ENCODE data around the gene OR2T6.
"Not testable (repeated sequence)": the region's sequence is repeated elsewhere in the genome, so short reads cannot be mapped to it uniquely, and the experiment has no call there.

The OR2T6 gene

GRCh38 chr1:248432201-248432600, 56.7 kb downstream of the OR2T6 start:
- H3K9me3 ChIP-seq (ENCODE audit: control extremely low read depth in 1 of 5, control insufficient read depth in 4 of 5, insufficient read depth in 2 of 5, low read depth in 1 of 5, low read length in 4 of 5); POLR2A ChIA-PET; H3K36me3 ChIP-seq (ENCODE audit: control insufficient read depth in 4 of 4, insufficient read depth in 4 of 4, low read length in 3 of 4); H3K4me3 ChIP-seq (ENCODE audit: control insufficient read depth in 1 of 7, extremely low read depth in 1 of 7, insufficient read depth in 4 of 7, low read depth in 2 of 7, low read length in 6 of 7); H3K27me3 ChIP-seq (replicated peaks in 2 of 5; ENCODE audit: control insufficient read depth in 4 of 5, insufficient read depth in 5 of 5, low read length in 4 of 5); H3K27ac ChIP-seq (ENCODE audit: insufficient read depth in 1 of 2, low read depth in 1 of 2, low read length in 2 of 2, poor library complexity in 1 of 2, severe bottlenecking in 2 of 2); CTCF ChIA-PET; H3K4me1 ChIP-seq (ENCODE audit: control extremely low read depth in 1 of 4, control insufficient read depth in 4 of 4, insufficient read depth in 4 of 4, low read length in 3 of 4); DNase-seq: not testable (repeated sequence)
- WGBS (ENCODE audit: insufficient coverage), result 100% methylated on average over 1 of the region's 4 CpGs

DNA sequence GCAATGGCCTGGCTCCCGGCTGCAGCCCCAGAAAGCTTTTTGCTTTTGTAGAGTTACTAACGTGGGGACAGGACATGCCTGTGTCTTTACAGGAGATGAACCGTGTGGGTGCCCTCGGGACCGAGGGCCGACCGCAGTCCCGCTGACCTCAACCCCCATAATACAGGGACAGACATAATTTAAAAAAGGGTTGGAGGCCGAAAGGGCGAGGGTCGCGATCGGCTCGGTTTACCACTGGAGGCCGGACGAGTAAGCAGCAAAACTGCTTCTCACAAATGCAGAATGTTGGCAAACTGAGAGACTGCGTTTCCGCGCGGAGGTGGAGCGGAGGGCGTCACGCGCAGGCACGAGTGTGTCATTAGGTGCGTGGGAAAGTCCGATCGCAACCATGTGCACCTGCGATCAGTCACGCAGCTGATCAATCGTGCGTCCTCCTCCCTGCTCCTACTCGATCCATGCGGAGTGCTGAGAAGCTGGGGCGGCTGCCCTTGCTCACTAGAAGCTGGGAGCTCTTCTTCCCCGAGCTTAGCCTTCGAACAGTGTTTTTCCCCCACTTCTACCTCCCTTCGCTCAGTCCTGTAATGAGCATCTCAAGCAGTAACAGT, 58.4 kb downstream of the OR2T6 start:
- POLR2A ChIA-PET; H3K4me1 ChIP-seq (ENCODE audit: control extremely low read depth in 1 of 4, control insufficient read depth in 4 of 4, insufficient read depth in 4 of 4, low read length in 3 of 4); H3K4me3 ChIP-seq (ENCODE audit: control insufficient read depth in 1 of 7, extremely low read depth in 1 of 7, insufficient read depth in 4 of 7, low read depth in 2 of 7, low read length in 6 of 7); H3K9me3 ChIP-seq (ENCODE audit: control extremely low read depth in 1 of 5, control insufficient read depth in 4 of 5, insufficient read depth in 2 of 5, low read depth in 1 of 5, low read length in 4 of 5); H3K27ac ChIP-seq (ENCODE audit: insufficient read depth in 1 of 2, low read depth in 1 of 2, low read length in 2 of 2, poor library complexity in 1 of 2, severe bottlenecking in 2 of 2); CTCF ChIA-PET; H3K36me3 ChIP-seq (ENCODE audit: control insufficient read depth in 4 of 4, insufficient read depth in 4 of 4, low read length in 3 of 4); H3K27me3 ChIP-seq (replicated peaks in 2 of 5; ENCODE audit: control insufficient read depth in 4 of 5, insufficient read depth in 5 of 5, low read length in 4 of 5); DNase-seq: not testable (repeated sequence)
- 100% methylated on average over 6 of the region's 38 CpGs for WGBS (ENCODE audit: insufficient coverage)

- WGBS (ENCODE audit: insufficient coverage), result no CpG with 5 or more reads among the region's 6 CpGs
- H3K4me1 ChIP-seq (ENCODE audit: control extremely low read depth in 1 of 4, control insufficient read depth in 4 of 4, insufficient read depth in 4 of 4, low read length in 3 of 4); H3K27me3 ChIP-seq (replicated peaks in 2 of 5; ENCODE audit: control insufficient read depth in 4 of 5, insufficient read depth in 5 of 5, low read length in 4 of 5); H3K4me3 ChIP-seq (ENCODE audit: control insufficient read depth in 1 of 7, extremely low read depth in 1 of 7, insufficient read depth in 4 of 7, low read depth in 2 of 7, low read length in 6 of 7); H3K36me3 ChIP-seq (ENCODE audit: control insufficient read depth in 4 of 4, insufficient read depth in 4 of 4, low read length in 3 of 4); H3K9me3 ChIP-seq (ENCODE audit: control extremely low read depth in 1 of 5, control insufficient read depth in 4 of 5, insufficient read depth in 2 of 5, low read depth in 1 of 5, low read length in 4 of 5); CTCF ChIA-PET; DNase-seq; H3K27ac ChIP-seq (ENCODE audit: insufficient read depth in 1 of 2, low read depth in 1 of 2, low read length in 2 of 2, poor library complexity in 1 of 2, severe bottlenecking in 2 of 2); POLR2A ChIA-PET: not testable (repeated sequence)
Observed at GRCh38 chr1:248434913-248435312, 59.4 kb downstream of the OR2T6 start.

- H3K36me3 ChIP-seq (ENCODE audit: control insufficient read depth in 4 of 4, insufficient read depth in 4 of 4, low read length in 3 of 4); CTCF ChIA-PET; H3K27me3 ChIP-seq (replicated peaks in 2 of 5; ENCODE audit: control insufficient read depth in 4 of 5, insufficient read depth in 5 of 5, low read length in 4 of 5); H3K9me3 ChIP-seq (ENCODE audit: control extremely low read depth in 1 of 5, control insufficient read depth in 4 of 5, insufficient read depth in 2 of 5, low read depth in 1 of 5, low read length in 4 of 5); H3K4me3 ChIP-seq (ENCODE audit: control insufficient read depth in 1 of 7, extremely low read depth in 1 of 7, insufficient read depth in 4 of 7, low read depth in 2 of 7, low read length in 6 of 7); H3K27ac ChIP-seq (ENCODE audit: insufficient read depth in 1 of 2, low read depth in 1 of 2, low read length in 2 of 2, poor library complexity in 1 of 2, severe bottlenecking in 2 of 2); H3K4me1 ChIP-seq (ENCODE audit: control extremely low read depth in 1 of 4, control insufficient read depth in 4 of 4, insufficient read depth in 4 of 4, low read length in 3 of 4); POLR2A ChIA-PET; DNase-seq: not testable (repeated sequence)
- WGBS (ENCODE audit: insufficient coverage), result 100% methylated on average over 1 of the region's 3 CpGs
Observed at GRCh38 chr1:248436303-248436702, 60.8 kb downstream of the OR2T6 start.

- DNase-seq; H3K9me3 ChIP-seq (ENCODE audit: control extremely low read depth in 1 of 5, control insufficient read depth in 4 of 5, insufficient read depth in 2 of 5, low read depth in 1 of 5, low read length in 4 of 5); H3K36me3 ChIP-seq (ENCODE audit: control insufficient read depth in 4 of 4, insufficient read depth in 4 of 4, low read length in 3 of 4); H3K4me3 ChIP-seq (ENCODE audit: control insufficient read depth in 1 of 7, extremely low read depth in 1 of 7, insufficient read depth in 4 of 7, low read depth in 2 of 7, low read length in 6 of 7); H3K27me3 ChIP-seq (replicated peaks in 2 of 5; ENCODE audit: control insufficient read depth in 4 of 5, insufficient read depth in 5 of 5, low read length in 4 of 5); CTCF ChIA-PET; H3K27ac ChIP-seq (ENCODE audit: insufficient read depth in 1 of 2, low read depth in 1 of 2, low read length in 2 of 2, poor library complexity in 1 of 2, severe bottlenecking in 2 of 2); H3K4me1 ChIP-seq (ENCODE audit: control extremely low read depth in 1 of 4, control insufficient read depth in 4 of 4, insufficient read depth in 4 of 4, low read length in 3 of 4); POLR2A ChIA-PET: not testable (repeated sequence)
- no CpG with 5 or more reads among the region's 1 CpG for WGBS (ENCODE audit: insufficient coverage)
Observed at GRCh38 chr1:248438668-248439067, 63.1 kb downstream of the OR2T6 start.

DNA sequence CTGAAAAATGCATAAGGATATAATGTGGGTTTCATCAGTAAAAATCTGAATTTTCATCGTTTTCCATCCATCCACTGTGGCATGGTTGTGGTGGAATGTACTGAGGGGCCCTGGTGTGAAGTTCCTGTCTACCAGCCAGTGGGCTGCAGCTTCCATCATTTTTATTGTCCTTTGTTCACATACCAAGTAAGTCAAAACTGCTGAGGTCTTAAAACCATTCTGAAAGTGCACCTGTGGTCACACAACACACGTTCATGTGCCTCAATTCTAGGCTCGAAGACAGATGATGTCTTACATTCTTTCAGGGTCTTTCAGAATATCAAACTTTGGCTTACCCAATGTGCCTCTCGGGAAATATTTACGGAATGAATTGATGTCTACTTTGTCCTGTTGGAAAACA, 63.7 kb downstream of the OR2T6 start:
- H3K27me3 ChIP-seq (replicated peaks in 2 of 5; ENCODE audit: control insufficient read depth in 4 of 5, insufficient read depth in 5 of 5, low read length in 4 of 5); H3K36me3 ChIP-seq (ENCODE audit: control insufficient read depth in 4 of 4, insufficient read depth in 4 of 4, low read length in 3 of 4); DNase-seq; POLR2A ChIA-PET; H3K4me3 ChIP-seq (ENCODE audit: control insufficient read depth in 1 of 7, extremely low read depth in 1 of 7, insufficient read depth in 4 of 7, low read depth in 2 of 7, low read length in 6 of 7); H3K9me3 ChIP-seq (ENCODE audit: control extremely low read depth in 1 of 5, control insufficient read depth in 4 of 5, insufficient read depth in 2 of 5, low read depth in 1 of 5, low read length in 4 of 5); CTCF ChIA-PET; H3K4me1 ChIP-seq (ENCODE audit: control extremely low read depth in 1 of 4, control insufficient read depth in 4 of 4, insufficient read depth in 4 of 4, low read length in 3 of 4); H3K27ac ChIP-seq (ENCODE audit: insufficient read depth in 1 of 2, low read depth in 1 of 2, low read length in 2 of 2, poor library complexity in 1 of 2, severe bottlenecking in 2 of 2): not testable (repeated sequence)
- 94% methylated on average over 4 of the region's 5 CpGs for WGBS (ENCODE audit: insufficient coverage)

Data from common myeloid progenitor, CD34-positive (primary cell).